HG03196 (cell line): ENCODE results near the gene ARHGAP45.
A peak's percentile ranks its signal among the peaks of the same experiment; 100 is the strongest.

Source experiments
- ATAC-seq: cut with Tn5 transposase; IDR thresholded peaks from one replicate; pipeline ENCODE4 v1.9.1; 2021; ENCODE audit not compliant: unreplicated experiment

Gene ARHGAP45

DNA sequence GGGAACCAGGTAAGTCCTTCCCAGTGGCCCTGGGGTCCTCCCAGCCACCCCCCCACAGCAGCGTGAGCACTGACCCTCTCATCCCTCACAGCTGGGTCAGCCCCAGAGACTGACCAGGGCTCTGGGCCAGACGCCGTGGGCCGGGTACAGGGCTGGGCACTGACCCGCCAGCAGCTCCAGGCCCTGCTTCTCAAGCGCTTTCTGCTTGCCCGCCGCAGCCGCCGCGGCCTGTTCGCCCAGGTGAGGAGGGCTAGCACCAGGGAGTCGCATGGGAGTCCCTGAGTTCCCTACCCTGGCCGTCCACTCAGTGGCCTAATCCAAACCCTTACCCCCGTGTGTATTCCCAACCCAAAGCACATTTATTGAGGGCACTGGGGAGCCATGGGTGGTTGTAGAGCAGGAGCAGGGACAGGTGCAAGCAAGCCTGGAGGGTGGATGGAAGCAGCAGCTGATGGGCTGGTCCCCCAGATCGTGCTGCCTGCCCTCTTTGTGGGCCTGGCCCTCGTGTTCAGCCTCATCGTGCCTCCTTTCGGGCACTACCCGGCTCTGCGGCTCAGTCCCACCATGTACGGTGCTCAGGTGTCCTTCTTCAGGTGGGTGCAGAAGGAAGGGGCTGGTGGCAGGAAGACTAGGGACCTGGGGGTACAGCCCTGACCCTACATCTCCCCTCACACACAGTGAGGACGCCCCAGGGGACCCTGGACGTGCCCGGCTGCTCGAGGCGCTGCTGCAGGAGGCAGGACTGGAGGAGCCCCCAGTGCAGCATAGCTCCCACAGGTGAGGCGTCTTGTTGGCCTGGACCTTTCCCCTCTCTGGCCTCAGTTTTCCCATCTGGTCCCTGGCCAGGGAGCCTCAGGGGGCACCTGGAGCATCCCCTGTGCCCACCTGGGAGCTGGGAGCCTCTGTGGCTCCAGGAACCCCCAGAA, 12.6 kb upstream of the ARHGAP45 start:
- ATAC-seq: no peak

GRCh38 chr19:1055028-1055425, 11.9 kb upstream of the ARHGAP45 start:
- no peak for ATAC-seq

DNA sequence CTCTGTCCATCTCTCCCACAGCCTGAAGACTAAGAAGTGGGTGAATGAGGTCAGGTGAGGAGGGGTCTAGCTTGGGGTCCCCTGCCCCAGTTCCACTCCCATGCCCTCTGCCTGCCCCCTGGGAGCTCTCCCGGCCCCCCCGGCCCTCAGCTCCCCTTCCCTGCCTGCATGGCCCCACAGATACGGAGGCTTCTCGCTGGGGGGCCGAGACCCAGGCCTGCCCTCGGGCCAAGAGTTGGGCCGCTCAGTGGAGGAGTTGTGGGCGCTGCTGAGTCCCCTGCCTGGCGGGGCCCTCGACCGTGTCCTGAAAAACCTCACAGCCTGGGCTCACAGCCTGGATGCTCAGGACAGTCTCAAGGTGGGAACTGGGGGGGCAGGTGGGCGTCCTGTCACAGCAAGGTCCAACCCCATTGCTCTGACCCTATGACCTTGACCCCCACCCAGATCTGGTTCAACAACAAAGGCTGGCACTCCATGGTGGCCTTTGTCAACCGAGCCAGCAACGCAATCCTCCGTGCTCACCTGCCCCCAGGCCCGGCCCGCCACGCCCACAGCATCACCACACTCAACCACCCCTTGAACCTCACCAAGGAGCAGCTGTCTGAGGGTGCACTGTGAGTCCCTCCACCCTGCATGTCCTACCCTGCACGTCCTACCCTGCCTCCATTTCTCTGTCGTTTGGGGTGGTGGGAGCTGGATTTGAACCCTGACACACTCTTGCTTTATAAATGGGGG, 10.9 kb upstream of the ARHGAP45 start:
- ATAC-seq: no peak

GRCh38 chr19:1057176-1057855, 9.7 kb upstream of the ARHGAP45 start:
- no peak for ATAC-seq

DNA sequence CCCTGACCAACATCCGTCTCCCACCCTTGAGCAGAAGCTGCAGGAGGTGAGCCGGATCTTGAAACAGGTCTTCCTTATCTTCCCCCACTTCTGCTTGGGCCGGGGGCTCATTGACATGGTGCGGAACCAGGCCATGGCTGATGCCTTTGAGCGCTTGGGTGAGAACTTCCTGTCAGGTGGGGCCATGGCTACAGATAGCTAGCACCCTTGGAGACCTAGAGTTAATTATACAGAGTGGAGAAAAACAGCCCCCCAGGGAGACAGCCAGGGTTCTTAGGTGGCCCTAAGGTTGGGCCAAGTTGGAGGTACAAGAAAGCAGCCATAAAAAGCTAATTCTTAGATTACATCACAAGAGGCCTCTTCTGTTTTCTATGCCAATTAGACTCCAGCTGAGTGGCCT, 8.9 kb upstream of the ARHGAP45 start:
- ATAC-seq: no peak

- ATAC-seq: no peak
These were observed 6.3 kb upstream of the ARHGAP45 start for GRCh38 chr19:1060689-1061088.

GRCh38 chr19:1061987-1062386, 5.0 kb upstream of the ARHGAP45 start:
- no peak for ATAC-seq

DNA sequence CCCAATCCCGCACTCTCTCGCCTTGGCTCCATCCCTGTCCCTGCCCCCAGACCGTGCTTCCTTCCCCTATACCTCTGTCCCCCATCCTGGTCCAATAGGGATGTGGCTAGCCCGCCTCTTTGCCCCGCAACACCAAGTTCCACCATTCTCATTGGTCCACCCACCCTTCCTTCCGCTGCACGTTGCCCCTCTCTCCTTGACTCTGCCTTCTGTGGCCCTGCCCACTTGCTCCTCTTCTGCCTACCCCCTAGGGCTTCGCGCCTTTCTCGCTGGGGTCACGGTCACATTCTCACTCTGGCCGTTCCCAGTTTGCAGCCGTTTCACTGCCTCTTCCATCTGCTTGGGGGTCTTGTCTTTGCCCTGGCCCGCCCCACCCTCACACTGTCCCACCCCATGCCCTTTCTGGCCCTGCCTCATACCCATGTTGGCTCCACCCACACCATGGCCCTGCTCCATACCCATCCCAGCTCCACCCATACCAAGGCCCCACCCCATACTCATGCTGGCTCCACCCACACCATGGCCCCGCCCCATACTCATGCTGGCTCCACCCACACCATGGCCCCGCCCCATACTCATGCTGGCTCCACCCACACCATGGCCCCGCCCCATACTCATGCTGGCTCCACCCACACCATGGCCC, 4.5 kb upstream of the ARHGAP45 start:
- no peak for ATAC-seq

GRCh38 chr19:1063030-1063908, 3.7 kb upstream of the ARHGAP45 start:
- no peak for ATAC-seq

DNA sequence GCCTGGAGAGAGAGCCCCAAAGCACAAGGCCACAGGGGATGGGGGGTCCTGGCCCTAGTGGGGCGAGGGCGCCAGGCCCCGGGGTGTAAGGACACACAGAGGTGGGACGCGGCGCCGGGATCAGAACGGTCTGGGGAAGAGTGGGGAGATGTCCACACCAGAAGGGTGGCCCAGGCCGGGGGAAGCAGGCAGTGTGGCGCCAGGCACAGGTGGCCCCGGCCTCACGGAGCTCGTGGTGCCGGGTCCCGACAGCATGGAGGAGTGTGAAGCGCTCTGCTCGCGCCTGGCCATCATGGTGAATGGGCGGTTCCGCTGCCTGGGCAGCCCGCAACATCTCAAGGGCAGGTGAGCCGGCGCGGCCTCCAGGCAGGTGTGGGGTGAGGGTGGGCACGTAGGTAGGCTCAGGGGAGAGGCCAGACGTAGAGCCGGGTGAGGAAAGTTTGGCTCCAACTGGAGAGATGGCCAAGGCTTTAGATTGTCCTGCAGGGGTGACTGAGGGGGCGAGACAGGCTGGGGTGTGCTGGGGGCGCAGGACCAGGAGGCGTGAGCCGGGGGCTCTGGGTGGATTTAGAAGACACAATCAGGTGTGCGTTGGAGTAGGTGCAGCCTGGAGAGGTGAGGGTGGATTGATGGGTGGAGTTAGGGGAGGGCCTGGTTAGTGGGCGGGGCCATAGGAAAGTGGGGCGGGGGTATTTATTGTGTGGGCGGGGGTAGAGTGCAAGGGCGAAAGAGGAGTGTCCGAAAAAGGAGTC, 2.9 kb upstream of the ARHGAP45 start:
- no peak for ATAC-seq

DNA sequence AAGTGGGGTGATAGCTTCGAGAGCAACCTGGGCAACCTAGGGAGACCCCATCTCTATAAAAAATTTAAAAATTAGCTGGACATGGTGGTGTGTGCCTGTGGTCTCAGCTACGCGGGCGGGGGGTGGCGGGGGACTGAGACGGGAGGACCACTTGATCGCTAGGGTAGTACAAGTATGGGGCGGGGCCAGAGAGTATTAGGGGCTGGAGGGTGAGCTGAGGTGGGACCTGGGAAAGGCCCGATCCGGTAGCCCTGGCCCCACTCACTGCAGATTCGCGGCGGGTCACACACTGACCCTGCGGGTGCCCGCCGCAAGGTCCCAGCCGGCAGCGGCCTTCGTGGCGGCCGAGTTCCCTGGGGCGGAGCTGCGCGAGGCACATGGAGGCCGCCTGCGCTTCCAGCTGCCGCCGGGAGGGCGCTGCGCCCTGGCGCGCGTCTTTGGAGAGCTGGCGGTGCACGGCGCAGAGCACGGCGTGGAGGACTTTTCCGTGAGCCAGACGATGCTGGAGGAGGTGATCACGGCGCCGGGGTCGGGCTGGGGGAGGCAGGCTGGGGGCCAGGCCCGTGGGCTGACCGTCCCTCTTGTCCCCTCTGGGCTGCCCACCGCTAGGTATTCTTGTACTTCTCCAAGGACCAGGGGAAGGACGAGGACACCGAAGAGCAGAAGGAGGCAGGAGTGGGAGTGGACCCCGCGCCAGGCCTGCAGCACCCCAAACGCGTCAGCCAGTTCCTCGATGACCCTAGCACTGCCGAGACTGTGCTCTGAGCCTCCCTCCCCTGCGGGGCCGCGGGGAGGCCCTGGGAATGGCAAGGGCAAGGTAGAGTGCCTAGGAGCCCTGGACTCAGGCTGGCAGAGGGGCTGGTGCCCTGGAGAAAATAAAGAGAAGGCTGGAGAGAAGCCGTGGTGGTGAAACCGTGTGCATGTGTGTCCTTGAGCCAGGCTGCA, 2.0 kb upstream of the ARHGAP45 start:
- no peak for ATAC-seq

- no peak for ATAC-seq
These were observed 1.3 kb upstream of the ARHGAP45 start for GRCh38 chr19:1065606-1066109.

DNA sequence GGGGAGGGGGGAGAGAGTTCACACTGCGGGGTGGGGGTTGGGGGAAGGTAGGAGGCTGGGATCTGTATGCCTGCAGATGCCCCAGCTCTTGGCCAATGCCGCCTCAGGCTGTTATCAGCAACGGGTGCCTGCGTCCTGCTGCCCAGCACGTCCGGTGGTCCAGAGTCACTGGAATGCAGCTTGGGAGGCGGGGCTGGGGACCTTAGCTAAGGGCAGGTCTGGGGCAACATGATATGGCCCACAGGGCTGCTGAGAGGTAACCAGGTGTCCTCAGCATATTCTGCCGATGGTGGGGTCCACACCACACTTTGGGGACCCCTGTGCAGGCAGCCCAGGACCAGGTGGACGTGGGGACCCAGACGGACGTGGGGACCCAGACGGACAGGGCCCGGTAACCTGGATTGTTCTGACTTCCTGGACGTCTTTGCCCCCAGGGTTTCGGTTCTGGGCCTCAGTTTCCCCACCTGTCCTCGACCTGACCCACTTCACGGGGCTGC, 668 bp upstream of the ARHGAP45 start:
- ATAC-seq: no peak

GRCh38 chr19:1067341-1067957, 482 bp downstream of the ARHGAP45 start:
- peak; percentile 19 for ATAC-seq

DNA sequence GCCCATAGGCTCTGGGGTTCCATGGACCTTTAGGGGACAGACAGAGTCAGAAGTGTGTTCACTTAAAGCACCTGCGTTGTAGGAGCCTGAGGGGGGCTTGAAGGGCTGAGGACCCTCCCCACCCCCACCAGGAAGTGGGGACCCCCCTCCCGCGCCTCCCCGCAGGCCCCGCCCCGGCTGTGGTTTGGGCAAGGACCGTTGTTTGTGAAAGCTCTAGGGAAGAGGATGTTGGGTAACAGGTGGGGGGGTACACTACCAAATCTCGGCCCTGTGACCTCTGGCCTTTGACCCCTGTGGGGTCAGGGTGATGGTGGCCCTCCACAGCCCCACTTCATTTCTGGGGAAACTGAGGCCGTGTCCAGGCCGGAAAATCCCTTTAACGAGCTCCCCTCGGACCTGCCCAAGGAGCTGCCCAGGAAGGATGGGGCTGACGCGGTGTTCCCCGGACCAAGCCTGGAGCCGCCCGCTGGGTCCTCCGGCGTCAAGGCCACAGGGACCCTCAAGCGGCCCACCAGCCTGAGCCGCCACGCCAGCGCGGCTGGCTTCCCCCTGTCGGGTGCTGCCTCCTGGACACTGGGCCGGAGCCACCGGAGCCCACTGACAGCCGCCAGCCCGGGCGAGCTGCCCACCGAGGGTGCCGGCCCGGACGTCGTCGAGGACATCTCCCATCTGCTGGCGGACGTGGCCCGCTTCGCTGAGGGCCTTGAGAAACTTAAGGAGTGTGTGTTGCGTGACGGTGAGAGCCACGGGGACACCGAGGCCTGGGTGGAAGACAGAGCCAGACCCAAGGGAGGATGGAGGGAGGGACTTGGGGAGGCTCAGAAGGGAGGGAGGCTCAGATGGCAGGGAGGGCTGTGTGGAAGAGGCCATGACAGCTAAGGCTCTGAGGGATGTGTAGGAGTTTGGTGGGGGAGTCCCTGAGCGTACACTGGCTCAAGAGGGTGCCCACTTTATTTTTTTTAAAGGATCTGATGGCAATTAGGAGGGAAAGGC, 1.3 kb downstream of the ARHGAP45 start:
- ATAC-seq: no peak

DNA sequence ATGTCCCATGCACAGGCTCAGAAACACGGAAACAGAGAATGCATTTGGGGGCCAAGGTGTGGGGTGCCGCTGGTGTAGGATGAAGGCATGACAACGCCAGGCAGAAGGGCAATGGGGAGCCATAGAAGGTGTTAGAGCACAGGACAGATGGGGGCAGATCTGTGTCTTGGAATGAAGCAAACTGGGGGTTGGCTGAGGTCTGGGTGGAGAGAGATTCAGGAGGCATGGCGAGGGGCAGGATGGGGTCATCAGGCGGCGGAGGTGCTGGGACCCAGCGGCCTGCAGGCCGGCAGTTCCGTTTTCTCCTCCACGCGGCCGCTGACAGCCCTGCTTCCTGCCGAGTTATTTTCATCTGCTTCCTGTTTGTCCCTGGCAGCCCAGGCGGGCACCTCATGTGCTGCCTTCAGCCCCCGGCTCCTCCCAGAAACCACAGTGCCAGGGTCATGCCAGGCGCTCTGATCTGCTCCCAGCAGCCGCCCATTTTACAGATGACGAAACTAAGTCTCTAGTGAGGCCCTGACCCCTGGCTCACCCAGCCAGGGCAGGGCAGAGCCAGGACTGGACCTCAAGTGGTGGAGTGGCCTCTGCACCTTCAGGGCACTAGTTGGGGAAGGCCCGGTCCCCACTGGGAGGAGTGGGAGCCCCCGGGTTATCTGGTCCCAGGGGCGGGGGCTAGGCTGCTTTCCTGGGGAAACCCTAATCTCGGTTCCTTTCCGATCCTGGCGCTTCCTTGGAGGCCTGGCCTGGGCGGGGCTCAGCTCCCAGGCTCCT, 2.2 kb downstream of the ARHGAP45 start:
- no peak for ATAC-seq
